Transverse colon (tissue), 4 donors: ENCODE data around the gene TDRD1. TPM values are rescaled to one million over a fixed set of nuclear protein-coding genes. Genes with fewer than 3 reads are reported as not detected.

ENCODE experiments used
- DNase-seq: peaks from one replicate; pipeline ENCODE4 v3.0.0-alpha.2; 2019
- H3K27ac ChIP-seq, 4 donors: fragments of 200-600 bp; sonication (generic); 2 replicates each; pipeline ENCODE4 v1.5.1; 2016 to 2018; ENCODE audit warnings: inconsistent platforms in 4 of 4
- H3K27me3 ChIP-seq: fragments of 200-600 bp; sonication (generic); 2 replicates; pipeline ENCODE4 v1.5.1; 2017; ENCODE audit warnings: inconsistent platforms
- H3K36me3 ChIP-seq, 4 donors: fragments of 200-600 bp; sonication (generic); 2 replicates each; pipeline ENCODE4 v1.5.1; 2017 to 2019; ENCODE audit warnings: inconsistent platforms in 4 of 4
- H3K4me1 ChIP-seq, 4 donors: fragments of 200-600 bp; sonication (generic); 2 replicates each; pipeline ENCODE4 v1.5.1; 2017 to 2020; ENCODE audit warnings: inconsistent platforms in 4 of 4
- H3K4me3 ChIP-seq, 4 donors: fragments of 200-600 bp; sonication (generic); 1 replicate in 1 of 4; 2 replicates in 3 of 4; pipeline versions ENCODE4 v1.5.1 to v1.6.1; 2017 to 2019; ENCODE audit warnings: inconsistent platforms in 4 of 4
- H3K9me3 ChIP-seq, 2 donors: fragments of 200-600 bp; sonication (generic); 2 replicates each; pipeline ENCODE4 v1.5.1; 2017 to 2019; ENCODE audit warnings: inconsistent platforms in 2 of 2
- EP300 ChIP-seq: sonication (generic); formaldehyde crosslinking; IDR thresholded peaks from one replicate; pipeline ENCODE4 v1.6.1; 2017; ENCODE audit warnings: antibody characterized with exemption, low read depth
- POLR2A ChIP-seq: fragments of 450-650 bp; IDR thresholded peaks from one replicate; pipeline ENCODE4 v1.6.1; 2016; ENCODE audit warnings: antibody characterized with exemption, mild to moderate bottlenecking, moderate library complexity
- POLR2AphosphoS5 ChIP-seq, 3 donors: sonication (generic); formaldehyde crosslinking; IDR thresholded peaks; one replicate each; pipeline ENCODE4 v1.6.1; 2016; ENCODE audit warnings: antibody characterized with exemption in 3 of 3
- WGBS, 2 donors: methylation state at CpG; one replicate each; pipeline ENCODE4 v1.1.5; 2018; ENCODE audit warnings: low coverage in 1 of 2; 5-methylcytosine and 5-hydroxymethylcytosine counted together
- in situ Hi-C, 4 donors: fragments of 200-750 bp; cut with MboI; loops; one replicate each; pipeline versions ENCODE4 v1.15.0 to v1.15.1; 2017; ENCODE audit warnings: low sequenced_read_pairs in 3 of 4, low pct_ligation_motif_present in 1 of 4, low pct_unique_long_range_greater_than_20kb in 1 of 4
- intact Hi-C: fragments of 100-400 bp; cut with DNase I; formaldehyde crosslinking; loops from one replicate; pipeline ENCODE4 v1.15.1; 2023; ENCODE audit warnings: low total_unique reads
- total RNA-seq, 4 donors: library from RNA; depleted of rRNA; stranded (reverse); fragments of >200 nt; gene quantifications; one replicate each; pipeline ENCODE4 v1.1.0, GENCODE V29; 2016
- TF ChIP-seq, protein P1 (sequence below), 5 experiments: fragments of 200-600 bp in 3 of 5; fragments of 450-650 bp in 2 of 5; sonication (generic) in 3 of 5; IDR thresholded peaks; 1 replicate in 2 of 5; 2 replicates in 3 of 5; pipeline ENCODE4 v1.5.1; 2016 to 2017; ENCODE audit warnings: antibody characterized with exemption in 5 of 5, inconsistent platforms in 3 of 5, mild to moderate bottlenecking in 2 of 5, moderate library complexity in 1 of 5

Gene TDRD1
- total RNA-seq, 4 donors from 2014 or later = 0.14 TPM; not detected in 3

DNA sequence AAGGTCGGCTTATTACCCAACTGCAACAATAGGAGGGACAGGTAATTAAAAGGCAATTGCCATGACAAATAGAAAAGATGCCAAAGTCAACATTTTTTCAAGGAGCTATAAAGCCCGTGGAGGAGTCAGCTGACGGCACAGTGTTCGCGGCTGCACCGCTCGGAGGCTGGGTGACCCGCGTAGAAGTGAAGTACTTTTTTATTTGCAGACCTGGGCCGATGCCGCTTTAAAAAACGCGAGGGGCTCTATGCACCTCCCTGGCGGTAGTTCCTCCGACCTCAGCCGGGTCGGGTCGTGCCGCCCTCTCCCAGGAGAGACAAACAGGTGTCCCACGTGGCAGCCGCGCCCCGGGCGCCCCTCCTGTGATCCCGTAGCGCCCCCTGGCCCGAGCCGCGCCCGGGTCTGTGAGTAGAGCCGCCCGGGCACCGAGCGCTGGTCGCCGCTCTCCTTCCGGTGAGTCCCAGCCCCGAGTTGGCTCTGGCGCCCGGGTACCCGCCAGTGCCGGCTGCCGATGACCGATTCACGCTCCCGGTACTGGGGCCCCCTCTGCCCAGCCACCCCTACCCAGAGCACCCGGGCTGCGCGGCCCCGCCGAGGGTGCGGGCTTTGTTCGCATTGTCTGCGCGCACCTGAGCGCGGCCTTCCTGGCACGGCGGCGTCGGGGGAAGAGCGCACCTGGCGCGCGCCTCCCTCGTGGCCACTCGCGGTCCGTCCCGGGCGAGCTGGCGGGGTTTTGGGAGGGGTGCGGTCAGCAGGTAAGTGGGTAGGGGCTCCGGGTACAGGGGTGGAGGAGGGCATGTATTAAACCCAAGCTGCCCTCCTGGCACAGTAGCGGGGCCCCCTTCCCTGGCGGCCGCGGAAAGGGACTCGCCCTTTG, 60.2 kb downstream of the TDRD1 start, which contains the start of gene VWA2:
TSS of gene VWA2 (plus strand) at position 138 of the 877 bp plus-strand sequence. CDS start 9,460 bp downstream, outside the sequence.
- in situ Hi-C loops (no loop called here), intact Hi-C loops (no loop called here)
- H3K9me3 ChIP-seq = no peaks in the 10 kb centered on the region
- no peaks in the 10 kb centered on the region for H3K36me3 ChIP-seq
- DNase-seq = peak; percentile 57
- peak within 1 kb of the TSS; percentile 5 to 47 (median 33) for H3K4me3 ChIP-seq
- 0 to 3% methylated on average over 9 to 51 of the region's 79 CpGs for WGBS, 2 donors
- peaks cover 99% of the 10 kb centered on the region for H3K27me3 ChIP-seq
- H3K27ac ChIP-seq = no peak within 1 kb of the TSS
- peaks cover 0 to 15% (median 11%) of the 10 kb centered on the region in 4 donors for H3K4me1 ChIP-seq
- TF ChIP-seq POLR2AphosphoS5 (IDR thresholded peaks at IDR 0.05) (peak in 1 of 3 donors; percentile 31), EP300 (no peak)

DNA sequence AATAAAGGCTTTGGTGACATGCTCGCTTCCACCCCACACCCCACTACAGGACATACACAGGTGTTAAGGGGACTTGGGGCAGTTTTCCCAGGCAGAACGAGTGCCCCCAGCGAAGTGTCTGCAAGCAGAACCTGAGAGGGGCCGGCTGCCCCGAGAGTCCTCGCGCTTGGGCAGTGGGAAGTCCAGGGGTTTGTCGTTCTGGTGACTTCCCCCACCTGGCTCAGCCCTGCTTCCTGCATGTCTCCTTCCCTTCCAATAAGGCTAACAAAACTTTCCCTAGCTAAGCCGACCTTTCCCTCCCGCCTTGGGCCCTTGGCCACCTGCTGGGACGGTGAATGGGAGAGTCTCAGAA, 60.8 kb downstream of the TDRD1 start:
- H3K27ac ChIP-seq = no peak overlapping the region
- WGBS, 2 donors = 56 to 60% methylated on average over 1 to 11 of the region's 11 CpGs
- H3K4me3 ChIP-seq = peak overlapping the region in 2 of 4 donors; percentile 36 to 47
- H3K36me3 ChIP-seq = no peaks in the 10 kb centered on the region
- peaks cover 96% of the 10 kb centered on the region for H3K27me3 ChIP-seq
- TF ChIP-seq EP300 = no peak
- in situ Hi-C loops = no loop called here
- no peaks in the 10 kb centered on the region for H3K9me3 ChIP-seq
- peaks cover 0 to 16% (median 13%) of the 10 kb centered on the region in 4 donors for H3K4me1 ChIP-seq
- DNase-seq = no peak
- intact Hi-C loops = no loop called here

DNA sequence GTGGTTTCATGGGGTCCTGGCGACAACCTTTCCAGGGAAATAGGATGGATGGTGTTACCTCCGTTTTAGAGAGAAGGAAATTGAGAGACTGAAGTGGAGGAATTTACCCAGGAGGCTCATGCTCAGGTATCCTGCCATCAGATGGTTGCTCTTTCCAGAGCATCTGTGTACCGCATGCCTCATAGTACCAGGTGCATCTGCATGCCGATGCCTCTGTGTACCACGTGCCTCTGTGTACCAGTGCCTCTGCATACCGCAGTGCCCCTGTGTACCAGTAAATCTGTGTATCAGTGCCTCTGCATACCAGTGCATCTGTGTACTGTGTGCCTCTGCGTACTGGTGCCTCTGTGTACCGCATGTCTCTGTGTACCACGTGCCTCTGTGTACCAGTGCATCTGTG, 63.1 kb downstream of the TDRD1 start:
- Histone ChIP-seq H3K9me3 (no peaks in the 10 kb centered on the region), H3K36me3 (no peaks in the 10 kb centered on the region), H3K27me3 (peaks cover 73% of the 10 kb centered on the region), H3K4me3 (no peak overlapping the region), H3K27ac (no peak overlapping the region), H3K4me1 (peaks cover 0 to 24% (median 17%) of the 10 kb centered on the region in 4 donors)
- TF ChIP-seq, protein P1, sequence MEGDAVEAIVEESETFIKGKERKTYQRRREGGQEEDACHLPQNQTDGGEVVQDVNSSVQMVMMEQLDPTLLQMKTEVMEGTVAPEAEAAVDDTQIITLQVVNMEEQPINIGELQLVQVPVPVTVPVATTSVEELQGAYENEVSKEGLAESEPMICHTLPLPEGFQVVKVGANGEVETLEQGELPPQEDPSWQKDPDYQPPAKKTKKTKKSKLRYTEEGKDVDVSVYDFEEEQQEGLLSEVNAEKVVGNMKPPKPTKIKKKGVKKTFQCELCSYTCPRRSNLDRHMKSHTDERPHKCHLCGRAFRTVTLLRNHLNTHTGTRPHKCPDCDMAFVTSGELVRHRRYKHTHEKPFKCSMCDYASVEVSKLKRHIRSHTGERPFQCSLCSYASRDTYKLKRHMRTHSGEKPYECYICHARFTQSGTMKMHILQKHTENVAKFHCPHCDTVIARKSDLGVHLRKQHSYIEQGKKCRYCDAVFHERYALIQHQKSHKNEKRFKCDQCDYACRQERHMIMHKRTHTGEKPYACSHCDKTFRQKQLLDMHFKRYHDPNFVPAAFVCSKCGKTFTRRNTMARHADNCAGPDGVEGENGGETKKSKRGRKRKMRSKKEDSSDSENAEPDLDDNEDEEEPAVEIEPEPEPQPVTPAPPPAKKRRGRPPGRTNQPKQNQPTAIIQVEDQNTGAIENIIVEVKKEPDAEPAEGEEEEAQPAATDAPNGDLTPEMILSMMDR (IDR thresholded peaks at IDR 0.05) = no peak
- no peak for TF ChIP-seq EP300
- TF ChIP-seq POLR2A = no peak
- in situ Hi-C loops = no loop called here
- DNase-seq = no peak
- intact Hi-C loops = no loop called here
- 86 to 91% methylated on average over 7 to 9 of the region's 9 CpGs for WGBS, 2 donors

DNA sequence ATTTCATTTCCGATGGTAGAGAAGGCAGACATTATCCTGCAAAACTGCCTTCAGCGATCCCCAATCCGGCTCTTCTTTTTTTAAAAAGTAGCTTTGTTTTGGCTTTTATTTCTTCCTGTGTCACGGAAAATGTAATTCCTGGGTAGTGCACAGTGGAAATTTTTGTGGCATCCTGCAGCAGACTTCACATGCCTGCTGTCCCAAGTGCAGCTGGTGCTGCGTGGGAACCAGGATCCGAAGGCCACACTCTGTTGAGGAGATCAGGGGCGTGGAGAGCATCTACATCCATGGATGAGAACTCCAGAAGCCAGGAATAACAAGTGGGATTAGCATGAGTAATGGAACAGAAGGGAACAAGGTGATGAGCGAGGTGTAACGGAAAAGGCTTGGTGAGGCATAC, 64.5 kb downstream of the TDRD1 start:
- intact Hi-C loops (no loop called here), in situ Hi-C loops (no loop called here)
- TF ChIP-seq POLR2A (no peak), EP300 (no peak), POLR2AphosphoS5 (IDR thresholded peaks at IDR 0.05) (no peak)
- TF ChIP-seq, protein P1 (IDR thresholded peaks at IDR 0.05) = no peak
- Histone ChIP-seq H3K27ac (no peak overlapping the region), H3K4me3 (no peak overlapping the region), H3K36me3 (no peaks in the 10 kb centered on the region), H3K4me1 (peaks cover 0 to 23% (median 16%) of the 10 kb centered on the region in 4 donors), H3K9me3 (no peaks in the 10 kb centered on the region), H3K27me3 (peaks cover 60% of the 10 kb centered on the region)
- no peak for DNase-seq
- WGBS, 2 donors = 50 to 86% methylated on average over 5 to 9 of the region's 9 CpGs

DNA sequence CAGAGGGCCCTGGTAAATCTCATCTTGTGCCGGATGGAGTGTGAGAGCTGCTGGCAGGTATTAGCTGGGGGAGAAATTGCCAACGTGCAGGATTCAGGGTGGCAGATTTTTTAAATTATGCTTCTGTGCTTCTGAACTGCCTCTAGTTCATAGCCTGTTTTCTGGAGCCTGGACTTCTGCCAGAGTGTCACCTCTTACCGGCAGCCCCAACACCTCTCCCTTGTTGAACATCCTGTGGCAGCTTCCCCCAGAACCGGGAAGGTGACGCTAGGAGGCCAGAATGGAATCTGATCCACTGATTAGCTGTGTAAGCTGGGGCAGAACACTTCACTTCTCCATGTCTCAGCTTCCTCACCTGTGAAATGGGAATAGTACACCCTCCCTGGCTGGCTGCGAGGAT, 65.0 kb downstream of the TDRD1 start:
- no peak for TF ChIP-seq EP300
- TF ChIP-seq POLR2A = no peak
- TF ChIP-seq, protein P1 (IDR thresholded peaks at IDR 0.05) = no peak
- H3K27me3 ChIP-seq = peaks cover 55% of the 10 kb centered on the region
- no peaks in the 10 kb centered on the region for H3K36me3 ChIP-seq
- H3K27ac ChIP-seq = no peak overlapping the region
- no peaks in the 10 kb centered on the region for H3K9me3 ChIP-seq
- H3K4me3 ChIP-seq = no peak overlapping the region
- no peak for DNase-seq
- H3K4me1 ChIP-seq = peaks cover 0 to 18% (median 12%) of the 10 kb centered on the region in 4 donors
- intact Hi-C loops = no loop called here
- 51 to 60% methylated on average over 1 to 6 of the region's 6 CpGs for WGBS, 2 donors
- in situ Hi-C loops = no loop called here
